HepG2 (cell line): Measurements from ENCODE around the gene LIM2. TPM values are rescaled to one million over a fixed set of nuclear protein-coding genes. Genes with fewer than 3 reads are reported as not detected.

Experiments
- ATAC-seq: fragments of 200-7000 bp; cut with Tn5 transposase; 3 replicates; pipeline ENCODE4 v1.9.1; 2020; ENCODE audit warnings: mild to moderate bottlenecking, moderate library complexity
- BruUV-seq: library from RNA; stranded (reverse); fragments of 400-500 nt; replicated peaks from 2 replicates; lab custom pipeline; 2021; lab: Mats Ljungman, UMichigan
- CTCF ChIA-PET: fragments of 300-600 bp; formaldehyde crosslinking; extraction: SDS; loops from one replicate; lab custom pipeline; 2021; ENCODE audit warnings: low total read pairs, inconsistent platforms, low intra/inter-chr PET ratio; lab: Yijun Ruan, JAX
- POLR2A ChIA-PET: fragments of 350-600 bp; sonication (Branson Sonifier 250); formaldehyde crosslinking; loops from one replicate; lab custom pipeline; 2020; ENCODE audit warnings: antibody characterized with exemption, inconsistent platforms; lab: Yijun Ruan, JAX
- DNase-seq: peaks from one replicate; pipeline ENCODE4 v3.0.0-alpha.2; 2015; ENCODE audit warnings: low spot score
- FAIRE-seq: peaks from 3 replicates; lab custom pipeline; 2011; peaks lifted over from hg19 to GRCh38; lab: Jason Lieb, UNC
- H2AFZ ChIP-seq: one replicate; pipeline ENCODE4 v1.6.1; 2011; ENCODE audit warnings: low read length, inconsistent platforms
- H3K27ac ChIP-seq: fragments of 300-600 bp; 3 replicates; pipeline ENCODE4 v1.8.0; 2011; ENCODE audit warnings: mixed run types, mild to moderate bottlenecking, mixed read lengths, low read length, inconsistent platforms; ENCODE audit not compliant: insufficient read depth; ENCODE audit errors: extremely low read length
- H3K27me3 ChIP-seq, 2 experiments: fragments of 200-600 bp in 1 of 2; 2 replicates in 1 of 2; 3 replicates in 1 of 2; pipeline versions ENCODE4 v1.6.0 to v1.8.0; 2011; ENCODE audit warnings: low read length in 2 of 2, mild to moderate bottlenecking in 2 of 2, moderate library complexity in 2 of 2, inconsistent platforms in 1 of 2; ENCODE audit not compliant: insufficient read depth in 2 of 2, control insufficient read depth in 1 of 2
- H3K36me3 ChIP-seq, 2 experiments: fragments of 200-600 bp in 1 of 2; replicated peaks in 1 of 2; 2 replicates in 1 of 2; 3 replicates in 1 of 2; pipeline versions ENCODE4 v1.5.1 to v1.8.0; 2011; ENCODE audit warnings: low read length in 2 of 2, inconsistent platforms in 1 of 2; ENCODE audit not compliant: insufficient read depth in 2 of 2, control insufficient read depth in 1 of 2
- H3K4me1 ChIP-seq: 2 replicates; pipeline ENCODE4 v1.5.1; 2012; ENCODE audit warnings: low read length, inconsistent platforms; ENCODE audit not compliant: insufficient read depth
- H3K4me2 ChIP-seq: 2 replicates; pipeline ENCODE4 v1.6.0; 2011; ENCODE audit warnings: low read depth, low read length, inconsistent platforms
- H3K4me3 ChIP-seq, 3 experiments: fragments of 200-600 bp in 1 of 3; sonication (generic), shearing (Covaris generic) in 1 of 3; replicated peaks in 1 of 3; 2 replicates each; pipeline ENCODE4 v1.5.1; 2011 to 2016; ENCODE audit warnings: low read length in 3 of 3, inconsistent platforms in 2 of 3, low read depth in 2 of 3, mild to moderate bottlenecking in 2 of 3, control low read depth in 1 of 3, mixed read lengths in 1 of 3; ENCODE audit not compliant: insufficient read depth in 1 of 3
- H3K79me2 ChIP-seq: one replicate; pipeline ENCODE4 v1.6.1; 2011; ENCODE audit warnings: low read length, inconsistent platforms; ENCODE audit not compliant: insufficient read depth
- H3K9ac ChIP-seq: 2 replicates; pipeline ENCODE4 v1.6.0; 2011; ENCODE audit warnings: mild to moderate bottlenecking, low read depth, low read length, inconsistent platforms; ENCODE audit not compliant: insufficient read depth
- H3K9me3 ChIP-seq: 2 replicates; pipeline ENCODE4 v1.5.1; 2012; ENCODE audit warnings: mild to moderate bottlenecking, low read length
- H4K20me1 ChIP-seq: 2 replicates; pipeline ENCODE4 v1.6.0; 2011; ENCODE audit warnings: inconsistent platforms, mild to moderate bottlenecking, low read length, moderate library complexity; ENCODE audit not compliant: insufficient read depth
- CSRNP1 ChIP-seq: sonication (generic); formaldehyde crosslinking; IDR thresholded peaks from 2 replicates; pipeline ENCODE4 v1.8.1; 2023; ENCODE audit warnings: mild to moderate bottlenecking, missing genetic modification reagents
- ETV6 ChIP-seq: sonication (generic); formaldehyde crosslinking; conservative IDR thresholded peaks from 2 replicates; pipeline ENCODE4 v1.4.0; 2020; ENCODE audit warnings: missing genetic modification reagents
- KAT8 ChIP-seq: IDR thresholded peaks from 2 replicates; pipeline ENCODE4 v1.6.1; 2016; ENCODE audit warnings: missing genetic modification reagents, missing compliant biosample characterization
- KDM1A ChIP-seq: IDR thresholded peaks from 2 replicates; pipeline ENCODE4 v1.6.1; 2016; ENCODE audit warnings: missing compliant biosample characterization
- KLF6 ChIP-seq: IDR thresholded peaks from 2 replicates; pipeline ENCODE4 v1.8.0; 2016; ENCODE audit warnings: missing biosample characterization, missing genetic modification reagents
- MIXL1 ChIP-seq: IDR thresholded peaks from 2 replicates; pipeline ENCODE4 v1.6.1; 2016
- MLX ChIP-seq: IDR thresholded peaks from 2 replicates; pipeline ENCODE4 v1.6.1; 2016
- NFKB2 ChIP-seq: sonication (generic); formaldehyde crosslinking; IDR thresholded peaks from 2 replicates; pipeline ENCODE4 v1.4.0; 2020; ENCODE audit warnings: missing genetic modification reagents, borderline replicate concordance
- NFYC ChIP-seq: IDR thresholded peaks from 2 replicates; pipeline ENCODE4 v1.6.1; 2016; ENCODE audit warnings: missing genetic modification reagents, missing compliant biosample characterization
- PRDM15 ChIP-seq: sonication (generic); formaldehyde crosslinking; IDR thresholded peaks from 2 replicates; pipeline ENCODE4 v1.4.0; 2020; ENCODE audit warnings: missing genetic modification reagents
- XRCC5 ChIP-seq: fragments of 200-400 bp; formaldehyde crosslinking; optimal IDR thresholded peaks from 2 replicates; pipeline ENCODE3; 2017; ENCODE audit warnings: mild to moderate bottlenecking, low read length
- ZNF101 ChIP-seq: sonication (generic); formaldehyde crosslinking; IDR thresholded peaks from 2 replicates; pipeline ENCODE4 v1.4.0; 2020; ENCODE audit warnings: mild to moderate bottlenecking, low read depth, missing genetic modification reagents, borderline replicate concordance
- ZNF205 ChIP-seq: IDR thresholded peaks from 2 replicates; pipeline ENCODE4 v1.6.1; 2018; ENCODE audit warnings: missing biosample characterization, missing genetic modification reagents
- ZNF263 ChIP-seq: sonication (generic); formaldehyde crosslinking; IDR thresholded peaks from 2 replicates; pipeline ENCODE4 v1.4.0; 2020; ENCODE audit warnings: missing genetic modification reagents
- ZNF615 ChIP-seq: sonication (generic); formaldehyde crosslinking; IDR thresholded peaks from 2 replicates; pipeline ENCODE4 v1.5.0; 2020; ENCODE audit warnings: mild to moderate bottlenecking, missing genetic modification reagents, borderline replicate concordance
- ZNF749 ChIP-seq: sonication (generic); formaldehyde crosslinking; IDR thresholded peaks from 2 replicates; pipeline ENCODE4 v1.8.0; 2022; ENCODE audit warnings: mild to moderate bottlenecking, missing genetic modification reagents, moderate library complexity, borderline replicate concordance
- ZXDC ChIP-seq: sonication (generic); formaldehyde crosslinking; IDR thresholded peaks from 2 replicates; pipeline ENCODE4 v1.5.0; 2020; ENCODE audit warnings: mild to moderate bottlenecking, missing genetic modification reagents
- WGBS: methylation state at CpG from one replicate; pipeline ENCODE4 v1.1.6; 2017; ENCODE audit warnings: low lambda C conversion rate; 5-methylcytosine and 5-hydroxymethylcytosine counted together
- in situ Hi-C: cut with HindIII; loops from 2 replicates; pipeline ENCODE4 v1.10.0; 2017; ENCODE audit warnings: low pct_unique_long_range_greater_than_20kb; ENCODE audit not compliant: extremely low pct_ligation_motif_present
- intact Hi-C: fragments of 100-400 bp; cut with micrococcal nuclease; formaldehyde crosslinking; loops from one replicate; pipeline ENCODE4 v1.10.0; 2022; ENCODE audit not compliant: unreplicated experiment
- polyA plus RNA-seq, 8 experiments: library from polyadenylated mRNA; depleted of rRNA in 3 of 8; stranded (reverse) in 7 of 8; unstranded in 1 of 8; fragments of >200 nt; fragmentation: Illumina TruSeq in 4 of 8; extraction: Trizol in 4 of 8; gene quantifications; 2 replicates each; pipeline versions ENCODE4 v1.2.1 to v1.2.3, GENCODE V29; 2011 to 2016; ENCODE audit warnings: low read depth in 4 of 8, missing spikeins in 1 of 8, mixed read lengths in 1 of 8; ENCODE audit not compliant: insufficient read depth in 1 of 8
- total RNA-seq, 5 experiments: library from RNA; depleted of rRNA; stranded (reverse); fragments of >200 nt; fragmentation: Illumina TruSeq; extraction: Trizol; gene quantifications; 2 replicates each; pipeline ENCODE4 v1.2.3, GENCODE V29; 2016; ENCODE audit warnings: low read depth in 1 of 5

LIM2 gene
- total and polyA plus RNA-seq, 2 of the 13 experiments (the other 11 are each of a cell fraction or from before 2014, with no cell fraction given) = 1.3 TPM; not detected in 1

- H3K79me2 ChIP-seq = no peaks in the 10 kb centered on the region
- no peak overlapping the region for H3K27ac ChIP-seq
- in situ Hi-C loops (no loop called here), intact Hi-C loops (no loop called here)
- H2AFZ ChIP-seq = no peak overlapping the region
- no peak overlapping the region for H3K4me3 ChIP-seq
- FAIRE-seq = peak; percentile 71
- ATAC-seq = peak; percentile 92
- no peaks in the 10 kb centered on the region for H3K36me3 ChIP-seq
- H3K4me2 ChIP-seq = no peak overlapping the region
- WGBS = 30% methylated on average over 7 of the region's 19 CpGs
- peaks cover 2% of the 10 kb centered on the region; the same call in 1 of the 2 replicates for H4K20me1 ChIP-seq
- no peaks in the 10 kb centered on the region for H3K4me1 ChIP-seq
- no peak overlapping the region for H3K9ac ChIP-seq
- CTCF ChIA-PET = interaction anchor here (1.0 to 1.4 kb wide), 2 partner anchors 83 to 93 kb away, joined by 5 to 8 read pairs; no protein-coding TSS in a partner anchor
- no peaks in the 10 kb centered on the region; a peak in 2 of 5 replicates for H3K27me3 ChIP-seq
- no peaks in the 10 kb centered on the region for H3K9me3 ChIP-seq
- no TSS peak for BruUV-seq
- DNase-seq = peak; percentile 67
- POLR2A ChIA-PET = interaction anchor here (0.9 kb wide), 1 partner anchor 82 kb away, joined by 3 read pairs; no protein-coding TSS in a partner anchor
- TF ChIP-seq ETV6 (CRISPR knock-in tag) = peak; percentile 98
- TF ChIP-seq NFKB2 = peak; percentile 100
- peak; percentile 68; the same call in 1 of the 2 replicates for TF ChIP-seq ZNF101 (CRISPR knock-in tag)
- peak; percentile 52; the same call in 1 of the 2 replicates for TF ChIP-seq PRDM15
- peak; percentile 98 for TF ChIP-seq XRCC5
- peak; percentile 86 for TF ChIP-seq ZNF263
- TF ChIP-seq ZNF749 (CRISPR knock-in tag) = peak; percentile 94; the same call in 1 of the 2 replicates
- TF ChIP-seq CSRNP1 (CRISPR knock-in tag) = peak; percentile 83; the same call in 1 of the 2 replicates
- TF ChIP-seq KLF6 = peak; percentile 100
- peak; percentile 96 for TF ChIP-seq MIXL1 (CRISPR knock-in tag)
- peak; percentile 94 for TF ChIP-seq ZNF205 (CRISPR knock-in tag)
- TF ChIP-seq NFYC (CRISPR knock-in tag) = peak; percentile 48
- peak; percentile 69; the same call in 1 of the 2 replicates for TF ChIP-seq MLX (CRISPR knock-in tag)
- peak; percentile 84 for TF ChIP-seq KAT8 (CRISPR knock-in tag)
- peak; percentile 95; the same call in 1 of the 2 replicates for TF ChIP-seq ZNF615 (CRISPR knock-in tag)
- TF ChIP-seq ZXDC (CRISPR knock-in tag) = peak; percentile 89
- no peak for TF ChIP-seq KDM1A (CRISPR knock-in tag)
Measured at GRCh38 chr19:51422053-51422448, 34.3 kb upstream of the LIM2 start.
